Kasumi-1 (cell line): ENCODE measurements around the gene INSYN2B.

Experiments
- DNase-seq, 2 experiments: peaks; one replicate each; lab custom pipeline; 2025; lab: John Stamatoyannopoulos, UW

Gene INSYN2B

DNA sequence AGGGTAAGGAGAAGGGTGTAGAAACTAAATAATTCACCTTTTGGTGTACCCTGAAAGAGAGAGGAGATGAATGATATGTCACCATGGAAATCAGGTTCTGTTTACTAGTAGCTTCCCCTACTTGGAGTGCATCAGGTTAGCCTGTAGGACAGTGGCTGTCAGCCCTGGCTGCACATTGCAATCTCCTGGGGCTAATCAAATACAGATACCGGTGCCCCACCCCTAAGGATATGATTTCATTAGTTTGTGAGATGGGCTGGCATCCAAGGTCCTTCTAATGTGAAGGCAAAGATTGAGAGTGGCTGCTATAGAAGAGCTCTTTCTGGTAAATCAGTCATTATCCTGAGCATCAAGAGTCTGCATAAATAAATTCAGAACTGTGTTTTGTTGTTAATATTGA, 47.2 kb downstream of the INSYN2B start:
- no peak for DNase-seq

DNA sequence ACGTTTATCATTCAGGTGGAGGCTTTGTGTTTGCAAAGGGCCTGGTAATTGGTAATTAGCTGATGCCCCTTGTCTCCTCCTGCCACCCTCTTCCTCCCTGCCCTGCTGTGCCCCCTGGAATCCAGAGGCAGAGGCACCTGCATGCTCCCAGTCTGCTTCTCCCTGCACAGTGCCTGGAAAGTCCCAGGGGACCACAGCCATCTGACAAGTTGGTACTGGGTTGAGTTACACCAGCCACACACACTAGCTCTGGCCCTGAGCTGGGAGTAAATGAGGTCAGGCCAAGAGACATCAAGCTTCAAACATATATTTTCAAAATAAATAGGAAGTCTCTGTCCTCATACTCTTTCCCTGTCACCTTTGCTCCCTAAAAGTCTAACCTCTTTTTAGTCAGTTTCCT, 56.3 kb downstream of the INSYN2B start:
- DNase-seq = no peak

DNA sequence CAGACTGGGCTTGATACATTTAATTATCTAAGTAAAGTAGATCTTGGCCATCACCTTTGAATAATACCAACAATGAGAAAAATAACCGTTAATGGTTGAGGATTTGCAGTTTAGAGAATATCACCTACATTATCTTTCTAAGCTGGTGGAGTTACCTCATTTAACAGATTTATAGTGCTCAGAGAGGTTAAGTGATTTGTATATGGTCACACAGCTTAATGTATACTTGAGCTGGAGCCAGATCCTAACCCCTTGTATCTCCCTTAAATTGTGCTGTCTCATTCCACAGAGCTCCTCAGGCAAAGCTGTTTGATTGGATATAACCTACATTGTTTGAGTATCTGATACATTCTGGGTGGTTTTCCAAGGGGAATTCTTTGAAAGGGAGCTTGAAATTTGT, 57.8 kb downstream of the INSYN2B start:
- DNase-seq = no peak

DNA sequence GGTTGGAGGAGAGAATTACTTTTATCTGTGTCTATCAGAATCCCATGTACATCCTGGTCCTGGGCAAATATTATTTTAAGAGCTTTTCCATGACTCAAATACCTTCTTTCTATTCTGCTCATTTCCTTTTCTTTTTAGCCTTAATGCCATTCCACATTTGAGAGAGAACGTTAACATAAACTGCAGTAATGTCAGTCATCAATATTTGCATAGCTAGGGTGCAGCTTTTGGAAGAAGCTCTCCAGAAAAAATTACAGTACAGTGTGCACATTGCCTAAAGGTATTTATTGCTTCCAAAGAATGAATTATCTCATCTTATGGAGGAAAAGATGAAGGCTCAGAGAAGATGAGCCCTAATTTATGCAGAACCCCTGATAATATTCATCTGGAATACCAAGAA, 58.3 kb downstream of the INSYN2B start:
- no peak for DNase-seq

DNA sequence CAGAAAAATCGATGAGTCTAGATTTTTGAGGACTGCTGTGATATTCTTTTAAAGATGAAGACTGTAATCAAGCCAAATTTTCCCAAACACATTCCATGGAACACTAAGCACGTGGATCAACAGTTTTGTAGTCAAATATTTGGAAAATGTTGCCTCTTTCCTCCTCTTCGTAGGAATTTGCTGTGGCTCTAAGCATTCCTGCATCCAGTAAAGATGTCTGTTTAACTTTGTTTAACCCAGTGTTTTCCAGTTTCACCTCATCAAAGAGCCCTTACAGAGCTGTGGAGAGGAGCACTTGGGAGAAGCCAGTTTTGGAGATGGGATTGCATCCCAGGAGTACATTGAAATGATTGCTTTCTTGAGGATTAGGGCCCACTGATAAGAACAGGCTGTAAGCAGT, 58.9 kb downstream of the INSYN2B start:
- no peak for DNase-seq

DNA sequence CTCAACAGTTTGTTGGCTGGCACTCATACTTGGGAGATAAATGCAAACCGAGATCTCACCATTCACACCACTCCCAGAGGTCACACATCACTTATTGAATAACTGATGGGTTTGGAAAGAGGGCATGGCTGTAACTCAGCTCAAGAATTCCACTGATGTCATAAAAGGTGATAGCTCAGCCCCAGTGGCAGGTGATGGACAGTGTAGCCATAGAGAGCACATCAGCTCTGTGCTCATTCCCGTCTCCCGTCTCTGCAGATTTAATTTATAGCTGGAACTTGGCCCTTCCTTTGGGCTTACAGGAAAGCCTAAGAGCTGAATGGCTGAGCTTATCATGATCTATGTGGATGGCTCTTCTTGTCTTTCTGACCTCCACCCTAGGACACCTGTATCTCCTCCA, 59.8 kb downstream of the INSYN2B start:
- no peak for DNase-seq

DNA sequence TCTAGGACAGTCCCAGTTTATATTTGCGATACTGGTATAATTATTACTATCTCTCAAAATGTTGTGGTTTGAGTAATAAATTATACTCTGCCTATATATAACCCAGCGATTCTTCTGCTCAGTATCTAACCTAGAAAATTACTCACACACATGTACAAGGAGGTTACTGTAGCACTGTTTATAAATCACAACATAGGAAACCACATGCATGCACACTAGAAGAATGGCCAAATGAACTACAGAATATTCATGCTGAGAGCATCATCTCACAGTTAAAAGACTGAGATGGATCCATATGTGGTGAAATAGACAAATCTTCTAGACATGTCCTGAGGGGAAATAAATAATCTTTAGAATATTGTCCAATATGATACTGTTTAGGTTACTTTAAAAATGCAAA, 62.1 kb downstream of the INSYN2B start:
- no peak for DNase-seq

DNA sequence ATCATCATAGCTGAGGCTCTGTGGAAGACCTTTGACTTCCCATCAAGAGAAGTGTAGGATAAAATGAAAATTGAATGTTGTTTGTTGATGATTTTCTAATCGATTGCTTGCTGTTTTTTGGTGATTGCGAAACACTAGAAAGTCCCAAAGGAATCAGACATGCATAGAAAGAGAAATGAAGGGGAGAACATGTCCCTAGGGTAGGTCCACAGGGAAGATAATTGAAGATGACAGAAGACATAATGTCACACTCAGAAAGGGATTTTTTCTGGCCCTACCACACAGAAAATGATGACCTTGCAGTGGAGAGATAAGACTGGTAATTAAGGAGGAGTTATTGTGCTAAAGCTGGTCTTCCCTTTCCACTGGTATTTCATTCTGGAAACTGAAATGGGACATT, 62.8 kb downstream of the INSYN2B start:
- no peak for DNase-seq

DNA sequence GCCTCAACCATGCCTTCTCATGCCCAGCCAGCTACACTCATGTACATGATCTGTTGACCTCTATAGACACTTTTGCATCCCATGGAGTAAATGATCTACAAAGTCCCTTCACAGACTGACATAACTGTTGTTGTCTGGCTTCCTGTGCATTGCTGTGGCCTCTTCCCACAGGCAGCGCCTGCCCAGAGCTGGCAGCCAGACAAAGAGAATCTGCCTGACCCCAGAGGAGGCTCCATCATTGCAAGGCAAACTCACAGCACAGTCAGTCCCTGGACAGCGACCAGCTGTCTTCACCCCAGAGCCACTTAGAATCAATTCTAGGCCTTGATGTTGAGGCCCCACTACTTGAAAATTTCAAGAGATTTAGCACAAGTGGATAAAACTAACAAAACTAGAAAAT, 65.5 kb downstream of the INSYN2B start:
- no peak for DNase-seq

DNA sequence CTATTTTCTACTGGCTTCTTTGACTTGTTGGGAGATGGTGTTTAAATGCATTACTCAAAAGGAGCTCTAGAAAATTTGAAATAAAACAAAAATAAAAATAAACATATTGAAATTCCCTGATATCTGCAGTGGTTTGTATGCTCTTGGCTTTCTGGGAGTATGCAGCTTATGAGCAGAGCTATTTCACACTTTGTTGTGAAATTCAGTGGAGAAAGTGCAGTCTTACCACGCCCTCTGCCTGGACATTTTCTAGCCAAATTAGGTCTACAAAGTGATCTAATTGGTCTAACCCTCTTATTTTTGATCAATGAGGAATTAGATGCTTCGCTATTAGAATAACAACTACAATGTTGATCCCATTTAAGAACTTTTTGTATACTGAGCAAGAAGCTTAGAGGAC, 66.8 kb downstream of the INSYN2B start:
- DNase-seq = no peak

DNA sequence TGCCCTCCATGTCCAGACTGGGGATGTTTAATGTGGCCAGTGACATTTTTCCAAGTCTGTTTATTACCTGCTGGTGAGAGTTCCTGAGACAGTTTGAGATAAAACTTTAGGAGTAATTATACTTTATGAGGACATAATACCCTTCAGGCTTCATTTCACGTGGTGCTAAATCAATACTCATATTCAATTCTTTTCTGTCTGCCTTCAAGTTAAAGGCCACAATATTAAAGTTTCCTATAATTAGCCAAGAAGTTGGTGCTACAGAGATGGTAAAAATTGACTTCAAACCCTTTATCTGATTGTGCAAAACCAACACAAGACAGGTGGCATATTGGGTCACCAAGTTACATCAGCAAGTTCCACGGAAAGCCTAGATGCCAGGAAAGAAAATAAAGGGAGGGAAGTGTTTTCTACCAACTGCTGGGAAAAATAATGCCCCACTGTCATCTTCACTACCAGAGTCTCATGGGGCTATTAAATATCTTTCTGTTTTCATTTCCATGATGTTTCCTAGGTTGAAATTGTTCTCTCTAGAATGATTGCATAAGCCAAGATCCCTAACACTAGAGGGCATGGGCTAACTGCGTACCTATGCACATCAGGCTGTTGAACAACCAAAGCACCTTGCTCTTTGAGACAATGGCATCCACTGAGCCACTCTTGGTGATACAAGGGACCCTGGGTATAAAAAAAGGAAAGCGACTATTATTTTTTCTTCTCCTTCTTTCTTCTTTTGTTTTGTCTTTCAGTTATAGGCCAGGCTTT, 68.7 kb downstream of the INSYN2B start:
- DNase-seq = no peak

DNA sequence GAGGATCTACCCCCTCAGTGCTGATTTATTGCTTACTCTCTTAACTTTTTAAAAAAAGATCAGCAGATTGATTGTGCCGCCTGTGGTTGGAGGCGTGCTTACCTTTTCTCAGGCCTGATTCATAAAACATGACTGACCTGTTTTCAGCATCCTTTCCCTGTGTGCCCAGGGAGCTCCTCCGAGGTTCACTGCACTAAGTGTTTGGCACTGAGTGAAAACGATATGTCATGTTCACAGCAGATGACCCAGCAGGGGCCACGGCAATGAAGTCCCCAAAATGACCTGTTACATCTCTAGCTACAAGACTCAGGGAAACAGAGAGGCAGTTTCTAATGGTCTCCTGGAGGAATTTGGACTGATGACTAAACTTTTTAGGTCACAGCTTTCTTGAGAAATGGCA, 69.9 kb downstream of the INSYN2B start:
- no peak for DNase-seq

DNA sequence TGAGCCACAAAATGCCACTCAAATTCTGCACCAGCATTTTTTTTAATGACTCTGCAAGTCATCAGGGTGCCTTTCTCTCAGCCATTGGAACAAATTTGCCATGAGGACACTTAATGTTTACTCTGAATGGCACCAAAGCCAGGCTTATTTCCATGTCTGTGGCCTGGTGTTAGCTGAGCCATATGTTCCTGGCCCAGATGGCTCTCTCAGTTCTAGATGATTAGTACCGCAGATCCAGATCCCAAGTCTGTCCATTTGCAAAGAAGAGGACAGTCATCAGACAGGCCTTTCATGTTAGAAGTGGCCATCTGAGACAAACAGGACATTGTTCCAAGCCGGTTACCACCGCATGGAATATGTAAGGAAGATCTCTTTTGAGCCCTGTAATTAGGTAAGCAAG, 70.3 kb downstream of the INSYN2B start:
- no peak for DNase-seq

DNA sequence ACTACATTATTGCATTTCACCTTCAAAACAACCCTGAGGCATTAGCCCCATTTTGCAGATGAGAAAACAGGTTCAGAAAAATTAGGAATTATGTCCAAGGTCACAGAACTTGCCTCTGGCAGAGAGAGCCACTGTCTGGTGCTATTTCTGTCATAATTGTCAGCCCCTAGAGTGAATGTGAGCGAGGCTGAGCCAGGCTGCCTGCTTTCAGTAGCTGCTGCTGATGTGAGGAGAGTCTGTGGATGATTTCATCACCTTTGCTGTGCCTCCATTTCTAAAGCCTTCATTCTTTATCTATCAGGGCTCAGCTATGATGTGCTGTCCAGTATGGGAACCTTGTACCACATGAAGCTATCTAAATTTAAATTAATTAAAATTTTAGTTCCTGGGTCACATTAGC, 71.4 kb downstream of the INSYN2B start:
- DNase-seq = no peak

DNA sequence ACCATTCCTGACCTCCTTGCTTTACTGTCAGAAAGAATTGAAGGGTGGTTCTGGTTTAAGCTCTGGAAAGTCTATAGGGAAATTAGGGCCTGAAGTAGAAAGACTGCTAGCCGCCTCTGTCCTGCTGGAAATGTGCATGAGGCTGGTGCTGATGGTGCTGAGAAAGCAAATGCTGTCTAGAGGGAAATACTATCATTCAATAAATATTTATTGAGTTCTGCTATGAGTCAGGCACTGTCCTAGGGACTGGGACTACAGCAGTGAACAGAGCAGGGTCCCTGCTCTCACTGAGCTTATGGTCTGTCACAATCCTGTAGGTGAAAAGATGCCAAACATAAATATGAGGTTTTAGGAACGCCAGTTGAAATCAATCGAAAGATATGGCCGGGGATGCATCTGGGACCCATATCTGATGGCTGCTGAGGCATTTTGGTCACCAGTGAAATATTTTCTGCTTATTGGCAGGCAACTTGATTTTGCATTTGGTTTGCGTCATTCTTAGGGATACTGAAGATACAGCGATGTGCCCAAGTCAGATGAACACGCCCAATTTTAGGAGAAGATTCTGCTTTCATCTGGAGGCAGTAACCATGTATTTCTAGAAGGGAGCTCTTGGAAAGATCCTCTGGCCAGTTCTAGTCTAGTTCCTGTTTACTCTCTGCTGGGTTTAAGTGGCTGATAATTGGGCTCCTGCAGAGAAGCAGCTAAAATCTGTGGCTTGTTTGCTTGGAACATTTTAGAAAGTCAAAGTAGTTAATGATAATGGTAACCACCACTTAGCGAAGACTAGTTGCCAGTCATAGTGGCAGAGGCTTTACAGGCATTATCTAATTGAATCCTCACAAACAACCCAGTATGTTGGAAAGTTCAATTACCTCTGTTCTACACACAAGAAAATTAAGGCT, 73.3 kb downstream of the INSYN2B start:
- no peak for DNase-seq

DNA sequence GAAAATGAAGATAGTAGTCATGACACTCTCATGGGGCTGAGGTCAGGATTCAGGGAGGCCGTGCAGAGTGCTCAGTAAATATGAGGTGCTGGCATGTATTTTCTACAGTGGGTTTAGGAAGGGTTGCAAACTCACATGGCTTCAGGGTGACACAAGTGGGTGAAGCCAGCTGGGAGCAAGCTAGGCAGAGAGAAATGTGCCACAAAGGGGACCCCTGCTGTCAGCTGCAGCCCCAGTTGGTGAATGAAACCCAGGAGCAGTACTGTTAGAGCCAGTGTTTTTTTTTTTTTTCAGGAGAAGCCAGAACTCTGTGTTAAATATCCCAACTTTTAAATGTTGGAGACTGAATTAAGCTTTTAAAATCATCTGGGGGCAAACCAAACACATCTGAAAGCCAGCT, 75.3 kb downstream of the INSYN2B start:
- DNase-seq = no peak

DNA sequence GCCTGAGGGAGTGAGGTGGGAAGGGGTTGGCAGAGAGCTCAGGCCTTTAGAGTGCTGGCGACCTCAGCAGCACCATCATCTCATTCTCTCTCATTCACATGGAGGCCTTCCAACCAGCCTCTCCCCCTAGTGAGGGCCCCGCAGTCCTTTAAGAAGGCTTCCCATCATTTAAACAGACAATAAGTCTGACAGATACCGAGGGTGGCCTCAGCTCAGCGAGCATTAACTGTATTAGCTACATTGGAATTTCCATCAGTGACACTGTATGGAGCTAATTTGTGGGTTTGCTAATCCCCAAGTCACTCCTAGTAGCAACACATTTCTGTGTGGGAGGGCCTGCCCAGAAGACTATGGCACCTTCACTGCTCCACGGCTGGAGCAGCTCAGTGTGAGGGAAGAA, 75.8 kb downstream of the INSYN2B start:
- no peak for DNase-seq

DNA sequence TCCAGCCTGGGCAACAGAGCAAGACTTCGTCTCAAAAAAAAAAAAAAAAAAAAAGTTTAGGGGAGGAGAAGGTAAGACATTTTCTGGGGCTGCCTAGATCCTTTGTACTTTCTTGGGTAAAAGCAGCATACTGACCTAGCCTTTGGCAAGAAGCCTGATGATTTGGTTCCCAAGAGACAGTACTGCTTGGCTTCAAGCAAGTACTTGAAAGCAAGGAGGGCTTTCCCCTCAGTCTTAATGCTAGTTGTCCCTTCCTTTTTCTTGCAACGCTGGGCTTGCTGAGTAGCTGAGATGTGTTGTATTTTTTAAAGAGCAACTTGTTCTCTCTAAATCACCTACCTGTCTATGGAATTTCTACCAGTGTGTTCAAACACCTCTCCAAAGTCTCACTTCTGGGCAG, 76.2 kb downstream of the INSYN2B start:
- DNase-seq = no peak

DNA sequence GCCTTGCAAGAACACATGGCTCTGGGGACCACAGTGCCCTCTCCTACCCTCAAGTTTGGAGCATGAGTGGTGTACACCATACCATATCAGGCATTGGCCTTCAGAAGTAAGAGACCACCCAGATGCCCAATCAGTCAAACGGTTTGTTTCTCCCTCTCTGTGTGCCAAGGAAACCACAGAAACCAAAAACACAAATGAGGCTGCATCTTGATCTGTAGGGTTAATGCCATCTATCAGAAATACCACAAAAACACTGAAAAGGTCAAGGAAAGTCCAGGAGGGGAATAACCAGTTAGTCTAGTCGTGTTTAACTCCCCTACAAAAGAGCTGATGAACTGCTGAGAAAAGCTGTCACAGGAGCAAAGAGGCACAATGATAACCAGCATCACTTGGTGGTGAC, 78.4 kb downstream of the INSYN2B start:
- no peak for DNase-seq

DNA sequence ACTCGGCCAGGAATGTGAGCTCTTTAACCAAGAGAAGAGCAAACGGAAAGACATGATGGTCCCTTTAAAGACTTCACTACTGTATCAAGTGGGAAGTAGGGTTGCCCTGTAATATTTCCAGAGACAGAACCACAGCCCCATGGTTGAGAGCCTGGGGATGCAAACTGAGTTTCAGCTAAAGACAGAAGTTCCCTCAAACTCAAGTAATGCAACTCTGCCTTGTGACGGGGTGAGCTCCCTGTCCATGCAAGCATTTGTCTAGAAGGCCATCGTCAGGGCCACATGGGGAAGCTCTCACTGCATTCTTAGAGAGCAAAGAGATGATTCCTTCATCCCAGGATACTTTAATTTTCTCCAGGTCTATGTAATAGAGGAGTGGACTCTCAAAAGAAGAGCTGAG, 82.8 kb downstream of the INSYN2B start:
- DNase-seq = no peak

DNA sequence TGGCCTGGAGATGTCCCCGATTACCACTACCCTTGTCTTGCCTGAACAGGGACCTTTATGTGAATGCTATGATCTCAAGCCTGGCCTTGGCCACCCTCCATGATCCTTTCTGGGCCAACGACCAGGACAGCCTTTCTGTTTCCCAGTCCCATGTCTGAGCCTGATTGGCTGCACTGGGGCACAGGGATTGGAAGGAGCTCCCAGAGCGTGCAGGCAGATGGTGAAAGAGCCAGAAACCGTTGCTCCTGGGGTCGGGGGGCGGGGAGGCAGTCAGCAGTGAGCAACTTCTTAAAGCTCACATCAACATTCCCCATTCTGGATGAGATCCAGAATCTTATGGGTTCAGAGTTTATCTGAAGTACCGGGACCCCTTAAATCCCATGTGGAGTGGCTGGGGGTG, 84.4 kb downstream of the INSYN2B start:
- DNase-seq = no peak

DNA sequence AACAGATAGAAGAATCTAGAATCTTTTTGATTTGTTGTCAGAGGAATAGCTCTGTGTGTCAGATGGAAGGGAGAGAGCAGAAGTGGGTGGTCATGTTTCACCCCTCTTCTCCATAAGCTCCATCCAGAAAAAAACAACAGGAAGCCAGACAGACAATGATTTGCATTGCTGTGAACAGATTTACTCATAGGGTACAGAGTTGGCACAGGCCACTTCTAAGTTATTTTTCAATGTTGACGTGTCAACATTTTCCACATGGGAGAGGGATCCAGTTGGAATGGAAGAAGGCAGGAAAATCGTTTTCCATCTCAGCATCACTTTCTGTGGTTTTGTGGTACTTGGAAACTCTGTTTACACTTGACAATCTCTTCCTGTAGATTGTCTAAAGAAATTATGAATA, 86.7 kb downstream of the INSYN2B start:
- no peak for DNase-seq

DNA sequence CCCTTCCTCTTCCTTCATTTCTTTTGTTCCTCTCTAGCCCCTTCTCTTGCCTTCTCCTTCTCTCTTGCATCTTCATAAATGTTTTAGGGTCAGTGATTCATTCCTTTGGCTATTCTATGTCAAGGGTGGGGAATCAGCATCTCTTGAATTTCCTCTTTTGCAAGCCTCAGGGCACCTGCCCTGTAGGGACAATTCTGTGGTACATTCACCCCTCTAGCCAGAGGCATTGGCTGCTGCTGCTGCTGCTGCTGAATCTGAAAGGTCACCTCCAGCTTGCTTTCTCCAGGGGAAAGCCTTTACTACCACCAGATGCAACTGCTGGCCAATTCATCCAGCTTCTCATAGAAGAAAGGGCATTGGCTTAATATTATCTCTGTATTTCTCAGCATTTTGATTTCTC, 87.3 kb downstream of the INSYN2B start:
- no peak for DNase-seq

DNA sequence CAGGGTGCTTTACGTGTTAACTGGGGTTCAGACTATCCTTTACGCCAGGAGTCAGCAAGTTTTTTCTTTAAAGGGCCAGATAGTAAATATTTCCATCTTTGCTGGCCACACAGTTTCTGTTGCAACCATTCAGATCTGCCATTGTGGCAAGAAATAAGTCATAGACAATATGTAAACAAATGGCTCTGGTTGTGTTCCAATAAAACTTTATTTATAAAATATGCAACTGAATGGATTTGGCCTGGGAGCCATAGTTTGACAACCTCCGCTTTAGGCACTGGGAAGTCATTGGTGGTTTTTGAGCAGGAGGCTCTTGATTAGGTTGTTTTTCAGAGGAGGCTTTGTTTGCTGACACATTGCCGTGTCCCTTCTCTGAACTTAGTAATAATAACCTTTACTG, 90.7 kb downstream of the INSYN2B start:
- no peak for DNase-seq
